ELR (cell line): Measurements from ENCODE around the gene LMBRD2.

Experiments
- DNase-seq: peaks from one replicate; pipeline ENCODE4 v3.0.0-alpha.2; 2015; ENCODE audit warnings: low read depth

The LMBRD2 gene

DNA sequence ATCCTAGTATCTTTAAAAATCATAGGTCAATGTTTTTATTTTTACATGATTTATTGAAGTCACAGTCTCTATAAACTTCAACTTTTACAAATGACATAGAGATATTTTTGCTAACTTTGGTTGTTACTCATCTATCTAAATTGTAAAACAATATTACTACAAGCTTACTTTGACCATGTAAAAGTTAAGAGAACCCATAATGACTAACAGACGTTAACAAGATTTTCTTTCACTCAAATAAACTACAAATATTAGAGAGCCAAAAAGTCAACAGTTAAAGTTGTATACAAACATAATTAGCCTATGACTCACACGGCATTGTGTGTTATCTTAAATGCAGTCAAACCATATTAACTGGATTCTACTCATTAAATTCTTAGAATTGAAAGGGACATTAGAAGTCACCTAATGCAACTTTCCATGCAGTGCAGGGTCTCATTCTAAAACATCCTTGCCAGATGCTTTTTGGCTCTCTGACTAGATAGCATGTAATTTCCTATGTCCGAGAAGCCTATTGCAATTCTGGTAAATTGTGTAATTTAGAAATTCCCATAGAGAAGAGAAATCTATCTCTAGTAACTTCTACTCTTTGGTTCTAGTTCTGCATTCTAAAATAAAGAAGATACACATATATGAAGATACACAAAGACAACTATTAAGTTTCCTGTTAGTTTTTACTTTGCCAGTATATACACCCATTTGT lies 42.8 kb downstream of the LMBRD2 start:
- DNase-seq: peak; percentile 3

DNA sequence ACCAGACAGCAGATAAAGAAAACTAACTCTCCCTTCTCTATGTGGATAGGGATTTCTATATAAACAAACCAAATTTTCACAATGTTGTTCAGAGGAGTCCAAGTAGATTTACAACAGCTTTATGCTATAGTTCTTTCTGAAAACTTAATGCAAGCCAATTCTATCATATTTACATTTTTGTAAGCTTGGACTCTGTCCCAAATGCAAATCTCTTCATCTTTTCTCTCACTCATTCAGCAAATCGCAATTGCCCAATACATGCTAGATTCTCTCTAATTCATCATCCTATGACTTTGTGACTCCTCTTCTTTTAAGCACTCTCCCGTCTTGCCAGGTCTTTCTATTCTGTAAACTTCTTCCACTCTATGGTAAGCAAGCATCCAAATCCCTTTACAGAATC lies 45.9 kb downstream of the LMBRD2 start:
- no peak for DNase-seq

DNA sequence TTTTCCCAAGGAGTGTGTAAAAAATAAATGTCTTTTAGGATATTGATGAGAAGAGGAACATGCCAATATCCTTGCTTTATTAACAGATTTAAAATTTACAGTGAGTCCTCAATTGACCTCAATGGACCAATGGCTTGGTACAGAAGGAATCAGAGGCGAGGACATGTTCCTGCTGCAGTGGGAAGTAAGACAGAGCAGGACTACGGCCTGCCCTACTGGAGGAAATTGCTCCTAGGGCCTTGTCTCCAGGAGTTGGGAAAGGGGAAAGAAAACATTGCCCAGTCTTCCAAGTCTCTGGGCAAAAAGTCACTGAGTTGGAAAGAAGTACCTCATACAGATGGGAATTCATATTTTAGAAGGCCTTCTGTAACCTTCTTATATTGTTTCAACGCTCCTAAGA lies 51.9 kb downstream of the LMBRD2 start:
- DNase-seq: no peak

DNA sequence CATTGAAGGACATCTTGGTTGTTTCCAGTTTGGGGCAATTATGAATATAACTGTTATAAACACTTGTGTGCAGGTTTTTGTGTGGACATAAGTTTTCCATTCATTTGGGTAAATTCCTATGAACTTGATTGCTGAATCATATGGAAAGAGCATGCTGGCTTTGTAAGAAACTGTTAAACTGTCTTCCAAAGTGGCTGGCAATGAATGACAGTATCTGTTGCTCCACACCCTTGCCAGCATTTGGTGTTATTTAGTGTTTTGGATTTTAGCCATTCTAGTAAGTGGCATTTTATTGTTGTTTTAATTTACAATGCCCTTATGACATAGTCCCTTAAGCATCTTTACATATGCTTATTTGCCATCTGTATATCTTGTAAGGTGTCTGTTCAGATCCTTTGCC lies 55.2 kb downstream of the LMBRD2 start:
- DNase-seq: no peak

DNA sequence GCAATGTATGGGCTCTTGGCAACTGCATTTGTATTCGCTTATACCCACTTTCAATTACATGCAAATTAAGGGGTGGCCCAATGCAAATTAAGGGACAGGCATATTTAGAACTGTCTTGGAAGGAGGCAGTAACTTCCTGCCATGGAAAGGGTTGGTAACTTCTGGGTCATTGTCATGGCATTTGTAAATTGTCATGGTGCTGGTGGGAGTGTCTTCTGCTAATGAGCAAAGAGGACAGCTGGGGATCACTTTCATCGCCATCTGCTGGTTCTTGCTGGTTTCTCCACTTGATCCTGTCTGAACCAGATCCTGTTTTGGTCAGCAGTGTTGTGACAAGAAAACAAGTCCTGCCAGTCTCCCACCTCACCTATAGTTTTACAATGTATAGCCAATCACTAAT lies 61.7 kb downstream of the LMBRD2 start:
- DNase-seq: peak; percentile 51

DNA sequence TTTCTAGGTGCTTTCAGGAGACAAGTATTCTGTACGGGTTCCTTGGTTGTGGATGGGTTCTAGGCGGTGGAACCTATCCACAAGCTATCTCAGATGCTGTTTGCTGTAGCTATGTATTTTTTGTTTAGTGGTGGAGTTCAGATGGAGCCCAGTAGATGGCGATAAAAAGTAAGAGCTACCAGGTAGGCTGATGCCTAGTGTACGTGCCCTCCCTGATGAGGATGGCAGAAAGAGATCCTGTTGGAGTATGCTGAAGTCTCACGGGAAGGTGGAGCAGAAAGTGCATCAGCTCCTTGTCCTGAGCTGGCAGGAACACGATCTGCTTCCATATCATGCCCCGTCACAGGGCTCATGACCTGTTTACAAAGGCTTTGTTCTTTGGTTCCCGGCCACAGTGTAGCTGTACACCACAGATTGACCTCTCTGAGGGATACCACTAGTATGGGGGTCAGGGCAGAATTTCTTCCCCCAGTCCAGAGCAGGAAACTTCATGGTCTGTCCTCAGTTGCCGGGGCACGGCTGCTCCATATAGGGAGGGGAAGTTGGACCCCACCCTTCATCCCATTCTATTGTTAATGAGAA lies 72.4 kb downstream of the LMBRD2 start:
- peak; percentile 66 for DNase-seq

DNA sequence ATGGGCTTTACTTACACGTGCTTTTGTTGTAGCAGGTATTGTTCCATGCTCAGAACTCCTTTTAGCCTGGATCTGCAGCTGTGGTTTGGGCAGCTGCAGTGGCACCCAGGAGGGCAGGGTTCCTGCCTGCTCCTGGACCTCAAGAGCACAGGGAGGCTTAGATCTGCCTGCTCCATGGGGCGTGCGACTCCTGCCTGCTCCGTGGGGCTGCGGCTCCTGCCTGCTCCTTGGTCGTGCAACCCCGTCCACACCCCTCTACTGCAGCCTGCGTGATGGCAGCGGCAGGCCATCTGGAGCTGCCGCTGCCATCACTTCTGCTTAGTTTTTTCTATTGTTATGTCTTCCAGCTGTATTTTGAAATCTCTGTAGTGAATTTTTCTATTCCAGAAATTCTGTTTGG lies 73.3 kb downstream of the LMBRD2 start:
- DNase-seq: no peak

DNA sequence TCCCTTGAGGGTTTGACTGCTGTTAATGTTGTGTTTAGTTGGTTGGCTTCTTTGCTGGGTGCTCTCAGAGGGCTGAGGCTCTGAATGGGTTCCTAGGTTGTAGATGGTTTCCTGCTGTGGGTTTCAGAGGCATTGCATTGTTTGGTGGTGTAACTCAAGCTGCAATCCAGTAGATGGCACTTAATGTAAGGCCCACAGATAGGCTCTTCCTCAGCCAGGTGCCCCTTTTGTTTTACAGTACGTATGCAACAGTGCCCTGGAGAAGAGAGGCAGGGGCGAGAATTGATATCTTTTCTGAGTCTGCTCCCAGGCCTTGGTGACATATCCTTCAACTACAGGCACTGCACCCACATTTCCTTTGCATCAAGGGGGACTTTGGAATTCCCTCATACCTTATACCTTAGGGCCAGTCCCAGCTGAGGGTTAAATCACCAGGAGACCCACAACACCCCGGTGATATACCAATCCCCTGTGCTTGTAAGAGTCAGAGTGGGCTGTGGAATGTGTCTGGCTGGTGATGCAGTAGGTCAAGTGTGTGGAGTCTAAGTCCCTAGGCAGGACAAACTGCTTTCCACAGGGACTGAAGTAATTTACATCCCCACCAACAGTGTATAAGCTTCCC lies 78.0 kb downstream of the LMBRD2 start:
- DNase-seq: peak; percentile 34

DNA sequence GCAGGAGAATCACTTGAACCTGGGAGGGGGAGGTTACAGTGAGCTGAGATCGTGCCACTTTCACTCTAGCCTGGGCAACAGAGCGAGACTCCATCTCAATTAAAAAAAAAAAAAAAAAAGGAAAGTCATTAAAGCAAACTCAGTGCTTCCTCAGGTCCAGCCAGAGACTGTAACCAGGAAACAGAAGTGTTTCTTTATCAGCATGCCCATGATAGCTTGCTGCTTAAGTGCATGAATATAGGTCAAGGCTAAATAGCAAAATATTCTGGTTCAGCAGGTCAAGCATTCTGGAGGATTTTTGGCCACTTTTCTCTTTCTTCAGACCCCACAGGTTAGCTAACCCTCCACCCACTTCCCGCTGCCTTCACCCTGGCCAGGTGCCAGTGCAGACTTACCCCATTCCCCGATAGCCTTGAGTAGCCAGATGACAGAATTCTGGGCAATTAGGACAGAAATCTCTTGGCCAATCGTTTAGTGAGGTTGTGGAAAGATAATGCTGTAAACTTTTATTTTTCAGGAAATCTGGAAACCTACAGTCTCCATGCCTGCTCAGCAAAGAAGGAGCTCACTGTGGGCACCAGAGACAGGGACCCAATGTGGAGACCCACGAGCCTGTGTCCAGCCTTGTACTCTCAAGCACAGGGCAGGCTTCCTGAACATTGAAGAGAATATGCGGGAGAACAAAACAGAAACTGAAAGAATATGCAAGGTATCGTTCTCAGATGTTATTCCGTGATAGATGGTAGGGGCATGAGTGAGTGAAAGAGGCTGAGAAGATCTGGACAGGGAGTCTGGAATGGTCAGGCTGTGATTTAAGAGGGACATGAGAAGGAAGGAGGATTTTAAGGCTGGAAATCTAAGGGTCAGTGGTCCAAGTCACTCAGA lies 80.8 kb downstream of the LMBRD2 start:
- no peak for DNase-seq

DNA sequence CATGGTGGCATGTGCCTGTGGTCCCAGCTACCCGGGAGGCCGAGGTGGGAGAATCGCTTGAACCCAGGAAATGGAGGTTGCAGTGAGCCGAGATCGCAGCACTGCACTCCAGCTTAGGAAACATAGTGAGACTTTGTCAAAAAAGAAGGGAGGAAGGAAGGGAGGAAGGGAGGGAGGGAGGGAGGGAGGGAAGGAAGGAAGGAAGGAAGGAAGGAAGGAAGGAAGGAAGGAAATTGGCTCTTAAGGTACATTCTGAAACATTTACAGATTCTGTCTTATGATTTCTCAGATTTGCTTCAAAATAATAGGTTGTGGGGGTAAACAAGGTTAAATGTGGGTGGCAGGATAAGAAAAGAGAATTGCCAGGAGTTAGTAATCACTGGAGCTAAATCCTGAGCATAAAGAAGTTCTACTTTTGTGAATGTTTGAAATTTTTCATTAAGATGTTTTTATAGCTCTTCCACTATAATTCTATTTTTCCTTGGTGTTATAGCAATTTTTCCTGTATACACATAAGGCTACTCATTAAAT lies 82.9 kb downstream of the LMBRD2 start:
- DNase-seq: no peak

DNA sequence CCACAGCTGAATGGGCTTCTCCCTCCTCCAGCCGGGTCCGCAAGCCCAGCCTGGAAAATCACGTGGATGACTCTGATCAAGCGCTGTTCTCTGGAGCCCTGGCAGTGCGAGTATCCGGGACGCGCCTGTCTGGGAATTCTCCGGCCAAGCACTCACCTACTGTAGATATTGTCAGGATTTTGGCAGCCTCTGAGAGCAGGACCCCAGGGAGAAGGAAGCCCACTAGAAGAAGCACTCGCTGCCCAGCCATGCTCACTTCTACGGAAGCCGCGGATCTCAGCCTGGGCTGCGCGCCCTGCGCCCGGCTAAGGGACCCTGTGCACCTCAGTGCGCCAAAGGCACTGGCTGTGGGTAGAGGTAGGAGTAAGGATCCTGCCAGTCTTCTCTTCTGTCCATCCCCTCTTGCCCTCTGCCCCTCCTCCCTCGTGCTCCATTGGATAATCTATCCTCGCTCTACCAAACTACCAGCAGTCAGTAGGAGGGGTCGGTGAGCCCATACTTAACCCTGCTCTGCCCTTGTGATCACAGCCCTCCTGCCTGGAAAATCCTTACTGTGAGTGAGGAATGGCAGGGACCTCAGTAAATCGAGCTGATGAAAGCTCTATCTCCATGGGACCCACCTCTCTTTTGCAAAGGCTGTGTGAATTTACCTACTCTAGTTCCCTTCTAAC lies 85.0 kb downstream of the LMBRD2 start, which contains the start of gene UGT3A2:
Gene UGT3A2 (minus strand): TSS at position 343 of the 671 bp plus-strand sequence. CDS start 93 bp downstream, at position 250.
- DNase-seq: no peak

DNA sequence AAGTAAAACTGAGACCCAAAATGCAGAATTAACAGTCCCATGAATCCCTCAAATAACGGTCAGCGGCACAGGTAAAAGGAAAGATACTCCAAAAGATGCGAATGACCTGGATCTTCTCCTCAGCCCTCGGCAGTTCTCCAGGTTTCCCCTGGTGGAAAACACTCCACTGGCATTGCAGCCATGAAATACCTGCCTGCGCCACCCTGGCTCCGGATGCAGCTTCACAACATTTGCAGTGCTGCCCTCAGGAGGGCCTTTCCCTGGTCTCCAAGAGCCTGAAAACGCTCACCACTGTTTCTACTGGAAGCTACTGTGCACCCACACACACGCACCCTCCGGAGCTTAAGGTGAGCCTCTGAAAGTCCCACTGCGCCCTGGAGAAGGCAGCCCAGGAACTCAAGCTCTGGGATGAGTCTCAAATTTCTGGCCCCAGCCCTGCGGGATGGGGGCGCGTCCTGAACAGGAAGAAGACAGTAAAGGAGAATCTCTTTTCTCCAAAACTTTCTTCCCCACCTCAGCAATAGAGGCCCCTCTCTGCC lies 85.6 kb downstream of the LMBRD2 start:
- no peak for DNase-seq

DNA sequence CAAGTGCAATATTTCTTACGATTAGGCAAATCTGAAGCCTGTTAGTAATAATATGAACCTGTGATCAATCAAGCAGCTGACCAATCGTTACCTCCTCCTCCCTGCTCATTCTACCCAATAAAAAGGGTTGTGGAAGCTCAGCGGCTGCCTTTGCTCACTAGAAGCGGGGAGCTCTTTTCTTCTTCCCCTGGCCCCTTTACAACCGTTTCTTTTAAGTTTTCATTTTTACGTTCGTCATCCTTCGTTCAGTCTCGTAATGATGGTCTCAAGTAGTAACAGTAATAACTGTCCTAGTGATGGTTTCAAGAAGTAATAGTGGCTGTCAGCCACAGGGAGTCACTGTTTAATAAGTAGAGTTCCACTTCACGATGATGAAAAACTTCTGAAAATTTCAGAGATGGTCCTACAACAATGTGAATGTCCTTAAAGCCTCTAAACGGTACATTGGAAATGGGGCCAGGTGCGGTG lies 91.2 kb downstream of the LMBRD2 start:
- peak; percentile 60 for DNase-seq

DNA sequence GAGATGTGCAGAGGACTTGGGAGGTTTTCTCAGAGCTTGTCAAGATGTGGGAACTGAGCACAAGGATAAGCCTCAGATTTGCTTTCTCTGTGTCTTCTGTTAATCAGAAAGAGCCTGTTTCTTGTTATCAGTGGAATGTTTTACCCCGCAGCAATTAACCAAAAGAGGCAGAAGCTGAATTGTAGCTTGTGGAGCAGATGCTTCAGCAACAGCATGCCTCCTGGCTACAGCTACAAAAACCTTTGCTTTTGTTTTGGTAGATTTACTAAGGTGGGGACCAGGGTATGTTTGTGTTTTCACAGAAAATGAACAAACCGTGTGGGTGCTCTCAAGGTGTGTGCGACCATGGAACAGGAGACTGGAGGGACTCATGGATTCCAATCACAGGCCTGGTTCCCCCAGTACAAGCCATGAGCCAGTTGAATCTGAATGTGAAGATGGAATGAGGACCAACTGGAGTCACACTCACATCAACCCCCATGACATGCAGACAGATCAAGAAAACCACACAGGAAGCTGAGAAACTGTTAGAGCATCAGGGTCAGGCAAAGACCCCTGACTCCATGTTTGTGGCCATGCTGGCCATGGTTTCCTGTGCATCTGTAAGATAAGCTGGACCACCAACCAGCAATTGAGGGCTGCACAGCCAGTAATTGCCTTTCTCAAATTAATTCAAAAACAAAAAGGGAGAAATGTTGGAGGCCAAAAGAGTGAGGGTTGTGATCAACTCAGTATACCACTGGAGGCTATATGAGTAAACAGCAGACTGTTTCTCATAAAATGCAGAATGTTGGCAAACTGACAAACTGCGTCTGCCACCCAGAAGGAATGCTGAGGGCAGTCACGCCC lies 91.9 kb downstream of the LMBRD2 start:
- DNase-seq: peak; percentile 73

DNA sequence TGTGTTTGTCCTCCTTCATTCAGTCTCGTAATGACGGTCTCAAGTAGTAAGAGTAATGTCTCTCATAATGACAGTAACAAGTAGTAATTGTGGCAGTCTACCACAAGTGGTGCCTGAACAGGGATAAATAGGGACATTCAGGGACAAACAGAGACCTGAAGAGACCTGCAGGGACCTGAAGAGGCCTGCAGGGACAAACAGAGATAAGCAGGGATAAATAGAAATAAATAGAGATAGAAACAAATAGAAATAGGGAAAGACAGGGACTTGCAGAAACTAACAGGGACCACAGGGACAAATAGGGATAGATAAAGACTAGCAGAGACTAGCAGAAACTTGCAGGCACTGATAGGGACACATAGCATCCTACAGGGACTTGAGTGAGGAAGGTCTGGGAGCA lies 92.9 kb downstream of the LMBRD2 start:
- no peak for DNase-seq

DNA sequence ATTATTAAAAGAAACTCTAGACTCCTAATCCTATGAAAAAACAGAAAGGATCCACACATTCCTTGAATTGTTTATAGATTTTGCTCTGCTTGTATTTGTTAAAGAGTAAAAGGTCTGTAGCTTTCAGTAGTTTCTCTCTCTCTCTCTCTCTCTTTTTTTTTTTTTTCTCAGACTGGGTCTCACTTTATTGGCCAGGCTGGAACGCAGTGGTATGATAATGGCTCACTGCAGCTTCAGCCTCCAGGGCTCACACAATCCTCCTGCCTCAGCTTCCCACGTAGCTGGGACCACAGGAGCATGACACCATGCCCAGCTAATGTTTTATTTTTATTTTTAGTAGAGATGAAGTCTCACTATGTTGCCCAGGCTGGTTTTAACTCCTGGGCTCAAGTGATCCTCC lies 94.3 kb downstream of the LMBRD2 start:
- DNase-seq: no peak

DNA sequence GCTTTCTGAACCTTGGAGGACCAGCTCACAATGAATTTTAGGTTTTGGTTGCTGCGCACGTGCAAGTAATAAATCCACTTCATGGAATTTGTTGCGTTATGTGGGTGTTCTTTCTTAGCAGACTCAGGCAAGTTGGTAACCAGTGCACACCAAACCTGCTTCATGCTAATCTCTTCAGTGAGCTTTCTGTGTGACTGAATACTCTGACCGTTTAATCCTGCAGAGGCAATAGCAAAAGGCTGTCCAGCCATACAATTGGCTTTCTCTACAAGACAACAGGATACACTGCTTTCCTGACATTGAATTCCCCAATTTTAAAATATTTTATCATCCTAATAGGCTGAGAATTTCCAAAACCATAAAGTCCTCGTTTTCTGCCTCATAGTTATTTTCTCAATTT lies 95.3 kb downstream of the LMBRD2 start:
- no peak for DNase-seq

DNA sequence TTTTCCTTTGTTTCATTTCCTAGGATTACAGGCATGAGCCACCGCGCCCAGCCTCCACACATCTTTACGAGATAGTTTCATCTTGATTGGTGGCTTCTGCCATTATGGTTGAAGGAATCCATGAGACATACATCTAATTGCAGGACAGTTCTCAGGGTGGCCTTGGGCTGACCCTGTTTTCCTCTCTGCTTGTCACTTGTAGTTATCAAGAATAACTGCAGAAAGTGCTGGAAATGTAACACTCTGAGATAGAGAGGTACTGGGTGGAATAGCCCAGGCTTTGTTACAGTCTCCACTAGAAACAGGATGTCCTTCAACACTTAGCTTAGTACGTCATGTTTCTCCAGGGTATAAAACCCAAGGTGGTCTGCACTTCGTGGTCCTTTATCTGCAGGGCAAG lies 95.7 kb downstream of the LMBRD2 start:
- DNase-seq: no peak

DNA sequence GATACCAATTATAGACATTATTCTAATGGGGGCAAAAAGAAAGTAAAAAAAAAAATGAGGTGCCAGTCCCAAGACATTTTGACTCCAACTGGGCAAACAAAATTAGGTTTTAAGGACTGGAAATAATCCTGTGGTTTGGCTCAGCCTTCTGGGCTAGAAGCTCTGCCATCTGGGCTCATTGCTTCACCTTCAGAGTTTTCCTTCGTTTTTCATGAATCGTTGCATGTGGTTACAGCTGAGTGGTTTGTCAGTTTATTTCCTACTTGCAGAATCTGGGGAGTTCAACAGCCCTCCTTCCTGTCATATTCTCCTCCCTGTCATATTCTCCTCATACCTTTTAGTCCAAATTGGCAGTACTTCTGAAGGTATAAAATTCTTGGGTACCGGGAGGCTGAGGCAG lies 97.0 kb downstream of the LMBRD2 start:
- DNase-seq: no peak

DNA sequence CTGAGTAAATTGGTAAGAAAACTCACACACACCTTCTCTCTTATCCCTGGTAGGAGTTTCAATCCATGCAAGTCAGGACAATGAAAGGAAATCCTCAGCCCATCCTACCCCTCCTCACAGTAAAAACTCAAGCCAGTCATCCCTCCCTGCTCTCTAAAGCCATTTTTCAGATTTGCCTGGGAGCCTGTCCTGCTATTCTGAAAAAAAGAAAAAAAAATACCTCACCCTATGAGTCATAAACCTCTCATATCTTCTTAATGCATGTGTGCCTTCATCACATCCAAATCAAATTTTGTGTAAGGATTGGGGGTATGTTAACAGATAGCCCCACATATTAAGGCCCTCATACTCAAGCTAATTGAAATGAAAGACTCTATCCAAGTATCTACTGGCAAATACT lies 99.1 kb downstream of the LMBRD2 start:
- peak; percentile 16 for DNase-seq
